PC-3 (cell line): ENCODE results near the gene LHFPL6.

Experiments
- EZH2 ChIP-seq: fragments of 300-600 bp; sonication (generic); IDR thresholded peaks from one replicate; pipeline ENCODE4 v1.6.1; 2017; ENCODE audit warnings: antibody characterized with exemption, mild to moderate bottlenecking, low read length; ENCODE audit not compliant: unreplicated experiment
- EZH2phosphoT487 ChIP-seq: fragments of 300-600 bp; sonication (generic); IDR thresholded peaks from 2 replicates; pipeline ENCODE4 v1.6.1; 2018; ENCODE audit warnings: mild to moderate bottlenecking, antibody characterized with exemption, low read length, borderline replicate concordance
- TF ChIP-seq, protein P1 (sequence below): fragments of 300-600 bp; sonication (generic); conservative IDR thresholded peaks from 2 replicates; pipeline ENCODE4 v1.5.1; 2017; ENCODE audit warnings: antibody characterized with exemption, low read depth, mild to moderate bottlenecking, low read length

DNA sequence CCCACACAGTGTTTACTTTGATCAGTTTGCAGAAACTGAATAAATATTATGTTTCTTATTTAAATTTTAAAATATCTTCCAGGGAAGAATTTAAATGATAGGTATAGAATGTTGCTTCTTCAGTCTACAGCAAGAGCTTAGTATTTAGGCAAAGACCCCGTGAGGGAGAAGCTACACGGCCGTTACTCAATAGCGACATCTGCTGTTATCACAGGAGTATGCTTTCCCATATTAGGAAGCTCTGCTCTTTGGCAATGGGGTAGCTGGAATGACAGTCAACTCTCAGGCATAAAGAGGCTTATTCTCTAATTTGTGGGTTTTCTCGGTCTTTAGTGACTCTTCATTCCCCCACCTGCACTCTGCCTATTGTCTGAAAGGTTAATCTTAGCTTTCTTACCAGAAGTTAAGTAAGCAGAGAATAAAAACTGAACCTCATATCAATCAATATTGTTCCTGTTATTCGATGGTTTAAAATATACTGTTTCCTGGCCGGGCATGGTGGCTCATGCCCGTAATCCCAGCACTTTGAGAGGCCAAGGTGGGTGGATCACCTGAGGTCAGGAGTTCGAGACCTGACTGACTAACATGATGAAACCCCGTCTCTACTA, 13.2 kb upstream of the LHFPL6 start:
- TF ChIP-seq, protein P1, sequence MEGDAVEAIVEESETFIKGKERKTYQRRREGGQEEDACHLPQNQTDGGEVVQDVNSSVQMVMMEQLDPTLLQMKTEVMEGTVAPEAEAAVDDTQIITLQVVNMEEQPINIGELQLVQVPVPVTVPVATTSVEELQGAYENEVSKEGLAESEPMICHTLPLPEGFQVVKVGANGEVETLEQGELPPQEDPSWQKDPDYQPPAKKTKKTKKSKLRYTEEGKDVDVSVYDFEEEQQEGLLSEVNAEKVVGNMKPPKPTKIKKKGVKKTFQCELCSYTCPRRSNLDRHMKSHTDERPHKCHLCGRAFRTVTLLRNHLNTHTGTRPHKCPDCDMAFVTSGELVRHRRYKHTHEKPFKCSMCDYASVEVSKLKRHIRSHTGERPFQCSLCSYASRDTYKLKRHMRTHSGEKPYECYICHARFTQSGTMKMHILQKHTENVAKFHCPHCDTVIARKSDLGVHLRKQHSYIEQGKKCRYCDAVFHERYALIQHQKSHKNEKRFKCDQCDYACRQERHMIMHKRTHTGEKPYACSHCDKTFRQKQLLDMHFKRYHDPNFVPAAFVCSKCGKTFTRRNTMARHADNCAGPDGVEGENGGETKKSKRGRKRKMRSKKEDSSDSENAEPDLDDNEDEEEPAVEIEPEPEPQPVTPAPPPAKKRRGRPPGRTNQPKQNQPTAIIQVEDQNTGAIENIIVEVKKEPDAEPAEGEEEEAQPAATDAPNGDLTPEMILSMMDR, result peak; percentile 77
- TF ChIP-seq EZH2phosphoT487 (no peak), EZH2 (no peak)
